GM23248 (cell line): ENCODE measurements around the gene CENPL.

Experiments
- EZH2 ChIP-seq: fragments of 200-600 bp; sonication (generic); IDR thresholded peaks from 2 replicates; pipeline ENCODE4 v1.6.1; 2018; ENCODE audit warnings: antibody characterized with exemption, mild to moderate bottlenecking; ENCODE audit not compliant: insufficient read depth, poor library complexity, severe bottlenecking
- EZH2phosphoT487 ChIP-seq: fragments of 200-600 bp; sonication (generic); IDR thresholded peaks from 2 replicates; pipeline ENCODE4 v1.6.1; 2018; ENCODE audit warnings: antibody characterized with exemption, moderate library complexity, mild to moderate bottlenecking, low read depth; ENCODE audit not compliant: insufficient read depth

- no peak for TF ChIP-seq EZH2
- TF ChIP-seq EZH2phosphoT487: no peak
These were observed 53.1 kb downstream of the CENPL start for GRCh38 chr1:173771560-173771959.
